ENCODE measurements around the gene SMO.
"Not testable (repeated sequence)": the region's sequence is repeated elsewhere in the genome, so short reads cannot be mapped to it uniquely, and the experiment has no call there.

Gene SMO

GRCh38 chr7:129169686-129170440 is 18.6 kb upstream of the SMO start:
- no peak for DNase-seq

GRCh38 chr7:129170441-129171021 is 17.9 kb upstream of the SMO start:
- no peak for DNase-seq

- DNase-seq, result not testable (repeated sequence)
These were observed 14.6 kb upstream of the SMO start for GRCh38 chr7:129173861-129174260.

- no peak for DNase-seq
These were observed 11.3 kb upstream of the SMO start for GRCh38 chr7:129176916-129177710.

- no peak for DNase-seq
These were observed 3.3 kb upstream of the SMO start for GRCh38 chr7:129184981-129185670.

GRCh38 chr7:129186749-129187260 is 1.6 kb upstream of the SMO start:
- DNase-seq, result no peak

GRCh38 chr7:129187681-129188371 is 607 bp upstream of the SMO start:
- DNase-seq, result no peak

GRCh38 chr7:129188892-129189660 is 643 bp downstream of the SMO start:
- DNase-seq, result no peak

GRCh38 chr7:129189661-129190310 is 1.4 kb downstream of the SMO start:
- DNase-seq, result no peak

GRCh38 chr7:129191272-129191671 is 2.8 kb downstream of the SMO start:
- DNase-seq, result no peak

- DNase-seq, result no peak
These were observed 5.5 kb downstream of the SMO start for GRCh38 chr7:129193892-129194291.

GRCh38 chr7:129197771-129198170 is 9.3 kb downstream of the SMO start:
- DNase-seq, result no peak

GRCh38 chr7:129199406-129199805 is 11.0 kb downstream of the SMO start:
- DNase-seq, result no peak

- DNase-seq, result no peak
These were observed 13.8 kb downstream of the SMO start for GRCh38 chr7:129202058-129202777.

GRCh38 chr7:129203050-129203741 is 14.8 kb downstream of the SMO start:
- DNase-seq, result no peak

- DNase-seq, result no peak
These were observed 16.8 kb downstream of the SMO start for GRCh38 chr7:129205126-129205818.

GRCh38 chr7:129205987-129206785 is 17.8 kb downstream of the SMO start:
- DNase-seq, result no peak

GRCh38 chr7:129208667-129209066 is 20.2 kb downstream of the SMO start:
- no peak for DNase-seq
